Heart left ventricle (tissue), 13 donors: Measurements from ENCODE around the gene CAMKMT.

Experiments
- CTCF ChIP-seq, 12 donors: fragments of 200-600 bp; sonication (generic) in 4 of 12; IDR thresholded peaks; one replicate each; pipeline versions ENCODE4 v1.5.0 to v1.8.0; 2018 to 2022; ENCODE audit warnings: antibody characterized with exemption in 12 of 12, mild to moderate bottlenecking in 5 of 12
- POLR2A ChIP-seq, 2 donors: fragments of 450-650 bp; IDR thresholded peaks; one replicate each; pipeline ENCODE4 v1.6.1; 2017; ENCODE audit warnings: antibody characterized with exemption in 2 of 2, mild to moderate bottlenecking in 2 of 2, moderate library complexity in 2 of 2
- donor health status: ischemic (EF 13 %, LVEDD 7.1; RV severe dilation, severe dysfunction).
- donor health status: DM: no; HTN: yes; CAD: no.
- donor health status: DM: no; HTN: no; CAD: no.
- donor health status: ischemic (EF 25% LVEDD 6.9; RV normal size, moderate dysfunction).
- donor health status: ischemic (EF 25% LVEDD 5.7; RV mildly dilated, moderate dysfunction).
- donor health status: ischemic (EF 35%, LVEDD 5.7; RV mildly dilated, moderate dysfunction).
- donor health status: nonischemic (EF 11% LVEDD 7.7; RV severe dilation, severe dysfunction).
- donor health status: DM: yes; HTN: yes; CAD: no.
- donor health status: PGD.
- donor health status: ischemic (EF 29% LVEDD 5.4; RV normal size, mild dysfunction).
- donor health status: nonischemic (EF 23%, LVEDD 6.1; RV moderate dilation, normal function).

- no peak for TF ChIP-seq CTCF (IDR thresholded peaks at IDR 0.05)
- TF ChIP-seq POLR2A (IDR thresholded peaks at IDR 0.05), result no peak
These were observed 237.4 kb downstream of the CAMKMT start for GRCh38 chr2:44599130-44599529.
